GM10248 (cell line): ENCODE data around the gene SOX2.

ENCODE experiments used
- CTCF ChIA-PET: fragments of 300-600 bp; sonication (Branson Sonifier 250); formaldehyde crosslinking; extraction: SDS; loops from one replicate; lab custom pipeline; 2021; ENCODE audit warnings: antibody characterized with exemption; lab: Yijun Ruan, JAX
- POLR2A ChIA-PET: fragments of 350-650 bp; sonication (Branson Sonifier 250); formaldehyde crosslinking; extraction: SDS; loops from one replicate; lab custom pipeline; 2020; ENCODE audit warnings: antibody characterized with exemption; lab: Yijun Ruan, JAX
- DNase-seq: peaks from one replicate; pipeline ENCODE4 v3.0.0; 2012; ENCODE audit errors: extremely low spot score
- TF ChIP-seq, protein P1 (sequence below): IDR thresholded peaks from 2 replicates; pipeline ENCODE4 v1.5.1; 2012; ENCODE audit warnings: mild to moderate bottlenecking, low read depth; ENCODE audit errors: extremely low read depth, missing control alignments, control extremely low read depth

SOX2 gene

GRCh38 chr3:181711325-181712135 is at the start of gene SOX2:
TSS of gene SOX2 (plus strand) at chr3:181711925. CDS start at chr3:181712361, 436 bp downstream.
- ChIA-PET POLR2A (no interaction called here), CTCF (interaction anchor here (0.8 to 0.9 kb wide), 2 partner anchors 10 kb away, joined by 3 to 4 read pairs; no protein-coding TSS in a partner anchor)
- TF ChIP-seq, protein P1, sequence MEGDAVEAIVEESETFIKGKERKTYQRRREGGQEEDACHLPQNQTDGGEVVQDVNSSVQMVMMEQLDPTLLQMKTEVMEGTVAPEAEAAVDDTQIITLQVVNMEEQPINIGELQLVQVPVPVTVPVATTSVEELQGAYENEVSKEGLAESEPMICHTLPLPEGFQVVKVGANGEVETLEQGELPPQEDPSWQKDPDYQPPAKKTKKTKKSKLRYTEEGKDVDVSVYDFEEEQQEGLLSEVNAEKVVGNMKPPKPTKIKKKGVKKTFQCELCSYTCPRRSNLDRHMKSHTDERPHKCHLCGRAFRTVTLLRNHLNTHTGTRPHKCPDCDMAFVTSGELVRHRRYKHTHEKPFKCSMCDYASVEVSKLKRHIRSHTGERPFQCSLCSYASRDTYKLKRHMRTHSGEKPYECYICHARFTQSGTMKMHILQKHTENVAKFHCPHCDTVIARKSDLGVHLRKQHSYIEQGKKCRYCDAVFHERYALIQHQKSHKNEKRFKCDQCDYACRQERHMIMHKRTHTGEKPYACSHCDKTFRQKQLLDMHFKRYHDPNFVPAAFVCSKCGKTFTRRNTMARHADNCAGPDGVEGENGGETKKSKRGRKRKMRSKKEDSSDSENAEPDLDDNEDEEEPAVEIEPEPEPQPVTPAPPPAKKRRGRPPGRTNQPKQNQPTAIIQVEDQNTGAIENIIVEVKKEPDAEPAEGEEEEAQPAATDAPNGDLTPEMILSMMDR, result no peak
- peak; percentile 65 for DNase-seq

- CTCF ChIA-PET, result interaction anchor here (1.6 kb wide), 1 partner anchor 18 kb away, joined by 4 read pairs; no protein-coding TSS in a partner anchor
- POLR2A ChIA-PET, result no interaction called here
- TF ChIP-seq, protein P1, result no peak
- no peak for DNase-seq
Measured at GRCh38 chr3:181683563-181683962, 28.2 kb upstream of the SOX2 start.

DNA sequence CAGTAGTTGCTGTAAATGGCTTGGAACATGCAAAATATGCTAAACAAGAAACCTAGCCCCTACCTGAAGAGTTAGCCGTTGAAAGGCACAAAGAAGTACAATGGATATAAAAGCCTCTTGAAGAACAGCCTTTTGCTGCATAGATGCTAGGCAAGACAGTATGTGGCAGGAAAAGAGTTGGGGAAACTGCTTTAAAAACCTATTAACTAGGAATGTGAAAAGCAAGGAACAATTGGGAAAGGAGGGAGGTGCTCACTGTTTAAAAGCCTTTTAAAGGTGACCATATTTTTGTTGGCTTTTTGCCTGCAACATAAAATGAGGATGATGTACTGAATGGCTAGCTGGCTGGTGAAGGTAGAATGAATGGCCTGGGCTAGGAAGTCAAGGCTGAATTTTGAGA is 24.5 kb upstream of the SOX2 start:
- no peak for DNase-seq
- POLR2A ChIA-PET, result no interaction called here
- TF ChIP-seq, protein P1, result no peak
- CTCF ChIA-PET, result interaction anchor here (0.9 to 6.3 kb wide), 2 partner anchors 10 to 14 kb away, joined by 3 to 39 read pairs; no protein-coding TSS in a partner anchor

DNA sequence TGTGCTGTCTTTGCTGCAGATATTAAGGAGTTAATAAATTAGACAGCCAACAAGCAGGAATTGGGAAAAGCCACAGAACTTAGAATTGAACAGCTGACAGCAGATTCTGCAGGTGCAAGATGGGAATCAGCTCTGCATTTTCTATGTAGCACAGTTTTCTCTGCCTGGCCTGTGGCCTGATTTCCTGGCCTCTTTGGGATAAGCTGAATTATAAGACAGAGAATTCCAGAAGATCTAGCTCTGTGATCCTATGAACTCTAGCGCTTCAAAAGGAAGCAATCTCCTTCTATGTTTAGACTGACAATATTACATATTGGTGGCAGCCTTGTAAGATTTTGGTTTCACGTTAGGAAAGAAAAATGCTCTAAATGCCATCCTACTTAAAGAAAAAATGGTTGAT is 24.0 kb upstream of the SOX2 start:
- no peak for DNase-seq
- POLR2A ChIA-PET, result no interaction called here
- CTCF ChIA-PET, result interaction anchor here (6.3 kb wide), 1 partner anchor 13 kb away, joined by 39 read pairs; no protein-coding TSS in a partner anchor
- TF ChIP-seq, protein P1, result no peak

DNA sequence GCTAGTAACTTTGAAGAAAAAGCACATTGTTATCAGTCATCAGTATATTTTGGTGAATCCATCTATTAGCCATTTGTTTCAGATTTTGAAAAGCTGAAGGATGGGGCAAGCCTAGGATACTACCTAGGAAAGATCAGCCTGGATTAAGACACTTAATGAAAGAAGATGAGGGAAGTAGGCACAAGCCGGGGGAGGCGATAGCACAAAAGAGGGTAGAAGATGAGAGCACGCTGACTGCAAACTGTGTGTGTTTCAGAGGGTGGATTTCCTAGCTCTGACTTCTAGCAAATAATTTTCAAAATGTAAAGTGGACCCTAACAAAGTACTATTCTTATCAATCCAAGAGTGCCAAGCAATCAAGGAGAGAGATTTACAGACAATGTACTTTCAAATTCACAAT is 22.2 kb upstream of the SOX2 start:
- DNase-seq, result no peak
- POLR2A ChIA-PET, result no interaction called here
- TF ChIP-seq, protein P1, result no peak
- CTCF ChIA-PET, result interaction anchor here (1.2 to 6.3 kb wide), 4 partner anchors 9 to 68 kb away, joined by 3 to 39 read pairs (median 4); no protein-coding TSS in a partner anchor

DNA sequence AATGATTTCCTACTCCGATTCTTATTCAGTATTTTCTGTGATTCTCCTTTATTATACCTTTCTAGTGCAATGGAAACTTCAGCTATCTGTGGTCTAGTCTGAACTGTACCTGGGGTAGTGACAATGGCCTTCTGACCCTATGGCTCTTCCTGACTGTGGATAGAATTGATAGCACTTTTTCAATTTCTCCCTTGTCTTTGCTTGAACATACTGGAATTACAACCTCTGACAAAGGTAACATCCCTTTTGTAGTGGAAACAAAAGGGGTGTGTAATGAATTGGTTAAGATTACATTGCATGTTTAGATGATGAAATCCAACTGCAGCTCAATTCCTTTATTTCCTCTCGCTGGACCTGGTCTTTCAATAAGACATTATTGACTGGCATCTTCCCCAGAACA is 21.0 kb upstream of the SOX2 start:
- ChIA-PET POLR2A (no interaction called here), CTCF (interaction anchor here (0.9 to 6.3 kb wide), 2 partner anchors 10 kb away, joined by 3 to 39 read pairs; no protein-coding TSS in a partner anchor)
- TF ChIP-seq, protein P1, result no peak
- DNase-seq, result no peak
